SK-N-SH (cell line): ENCODE measurements around the gene OR13J1. TPM values are rescaled to one million over a fixed set of nuclear protein-coding genes. Genes with fewer than 3 reads are reported as not detected.

Experiments used
- CTCF ChIA-PET: fragments of 300-600, 350-600 bp; formaldehyde crosslinking; extraction: SDS; loops from one replicate; lab custom pipeline; 2021; lab: Yijun Ruan, JAX
- POLR2A ChIA-PET: fragments of 350-600 bp; sonication (Branson Sonifier 250); formaldehyde crosslinking; extraction: SDS; loops from one replicate; lab custom pipeline; 2020; ENCODE audit warnings: antibody characterized with exemption, inconsistent platforms; lab: Yijun Ruan, JAX
- DNase-seq: peaks from one replicate; pipeline ENCODE4 v3.0.0; 2012
- H2AFZ ChIP-seq: fragments of 200-600 bp; sonication (generic); 2 replicates; pipeline ENCODE4 v1.8.1; 2016; ENCODE audit warnings: antibody characterized with exemption, mild to moderate bottlenecking, low read depth
- H3F3A ChIP-seq: fragments of 200-600 bp; sonication (generic); replicated peaks from 2 replicates; pipeline ENCODE3; 2016; ENCODE audit warnings: antibody characterized with exemption, mild to moderate bottlenecking; ENCODE audit not compliant: insufficient read depth
- H3K27ac ChIP-seq, 2 experiments: fragments of 200-500 bp in 1 of 2; fragments of 200-600 bp in 1 of 2; sonication (Bioruptor generic) in 1 of 2; sonication (generic), shearing (Covaris generic) in 1 of 2; 2 replicates each; pipeline versions ENCODE4 v1.5.1 to v1.6.1; 2014 to 2016; ENCODE audit warnings: low read depth in 2 of 2, inconsistent platforms in 1 of 2, low read length in 1 of 2, mild to moderate bottlenecking in 1 of 2, mixed read lengths in 1 of 2
- H3K27me3 ChIP-seq: fragments of 200-600 bp; sonication (generic), shearing (Covaris generic); 2 replicates; pipeline ENCODE4 v1.6.1; 2016; ENCODE audit warnings: mixed run types; ENCODE audit not compliant: insufficient read depth
- H3K36me3 ChIP-seq, 2 experiments: fragments of 200-500 bp in 1 of 2; fragments of 200-600 bp in 1 of 2; sonication (Bioruptor generic) in 1 of 2; sonication (generic) in 1 of 2; replicated peaks in 1 of 2; 2 replicates each; pipeline versions ENCODE3 to v1.5.1; 2014 to 2016; ENCODE audit warnings: low read length in 1 of 2, mild to moderate bottlenecking in 1 of 2; ENCODE audit not compliant: insufficient read depth in 2 of 2, control insufficient read depth in 1 of 2
- H3K4me1 ChIP-seq, 2 experiments: fragments of 200-500 bp in 1 of 2; fragments of 200-600 bp in 1 of 2; sonication (Bioruptor generic) in 1 of 2; sonication (generic), shearing (Covaris generic) in 1 of 2; 2 replicates each; pipeline versions ENCODE4 v1.5.1 to v1.6.1; 2014 to 2016; ENCODE audit warnings: low read depth in 1 of 2, low read length in 1 of 2, mixed run types in 1 of 2; ENCODE audit not compliant: insufficient read depth in 2 of 2, control insufficient read depth in 1 of 2
- H3K4me2 ChIP-seq: fragments of 200-600 bp; sonication (generic), shearing (Covaris generic); 2 replicates; pipeline ENCODE4 v1.6.1; 2017; ENCODE audit warnings: mixed run types
- H3K4me3 ChIP-seq, 2 experiments: fragments of 200-500 bp in 1 of 2; fragments of 200-600 bp in 1 of 2; sonication (Bioruptor generic) in 1 of 2; sonication (generic), shearing (Covaris generic) in 1 of 2; 2 replicates each; pipeline versions ENCODE4 v1.5.1 to v1.8.1; 2014 to 2016; ENCODE audit warnings: low read depth in 2 of 2, inconsistent platforms in 1 of 2, low read length in 1 of 2, mild to moderate bottlenecking in 1 of 2, mixed read lengths in 1 of 2, moderate library complexity in 1 of 2
- H3K79me2 ChIP-seq: fragments of 200-600 bp; sonication (generic); 2 replicates; pipeline ENCODE4 v1.8.1; 2017; ENCODE audit warnings: mild to moderate bottlenecking; ENCODE audit not compliant: insufficient read depth
- H3K9ac ChIP-seq: fragments of 200-600 bp; sonication (generic); 2 replicates; pipeline ENCODE4 v1.6.1; 2017; ENCODE audit warnings: mixed run types
- H3K9me2 ChIP-seq: fragments of 200-600 bp; sonication (generic); 2 replicates; pipeline ENCODE4 v1.6.1; 2017; ENCODE audit warnings: mixed run types
- H3K9me3 ChIP-seq: fragments of 200-600 bp; sonication (generic); 2 replicates; pipeline ENCODE4 v1.6.1; 2017; ENCODE audit warnings: mixed run types, mild to moderate bottlenecking, moderate library complexity
- H4K20me1 ChIP-seq: fragments of 200-600 bp; sonication (generic); 2 replicates; pipeline ENCODE4 v1.6.1; 2017; ENCODE audit warnings: mild to moderate bottlenecking, mixed run types; ENCODE audit not compliant: insufficient read depth
- ELF1 ChIP-seq: IDR thresholded peaks from 2 replicates; pipeline ENCODE4 v1.4.0; 2012
- FOSL2 ChIP-seq: IDR thresholded peaks from 2 replicates; pipeline ENCODE4 v1.4.0; 2012; ENCODE audit warnings: low read depth, mild to moderate bottlenecking, moderate library complexity, borderline replicate concordance
- GABPA ChIP-seq: IDR thresholded peaks from 2 replicates; pipeline ENCODE4 v1.4.0; 2012; ENCODE audit warnings: low read depth, mild to moderate bottlenecking
- NFIC ChIP-seq: IDR thresholded peaks from 2 replicates; pipeline ENCODE4 v1.4.0; 2012; ENCODE audit warnings: borderline replicate concordance
- NRF1 ChIP-seq: IDR thresholded peaks from 2 replicates; pipeline ENCODE4 v1.6.1; 2012; ENCODE audit warnings: low read depth, mild to moderate bottlenecking, low read length
- POLR2AphosphoS5 ChIP-seq: IDR thresholded peaks from 2 replicates; pipeline ENCODE4 v1.6.1; 2012; ENCODE audit warnings: low read depth, low read length
- RAD21 ChIP-seq: IDR thresholded peaks from 2 replicates; pipeline ENCODE4 v1.6.1; 2012; ENCODE audit warnings: mild to moderate bottlenecking, low read length
- SIN3A ChIP-seq: IDR thresholded peaks from 2 replicates; pipeline ENCODE4 v1.6.1; 2012; ENCODE audit warnings: low read depth, mild to moderate bottlenecking, low read length, moderate library complexity, borderline replicate concordance
- TAF1 ChIP-seq: IDR thresholded peaks from 2 replicates; pipeline ENCODE4 v1.6.1; 2012; ENCODE audit warnings: low read depth, mild to moderate bottlenecking, low read length, moderate library complexity, borderline replicate concordance
- YY1 ChIP-seq: IDR thresholded peaks from 2 replicates; pipeline ENCODE4 v1.4.0; 2012; ENCODE audit warnings: low read depth, mild to moderate bottlenecking
- WGBS: methylation state at CpG from one replicate; pipeline ENCODE4 v1.1.6; 2017; ENCODE audit warnings: low lambda C conversion rate; 5-methylcytosine and 5-hydroxymethylcytosine counted together
- polyA plus RNA-seq, 3 experiments: library from polyadenylated mRNA; depleted of rRNA; stranded (reverse); fragments of >200 nt; gene quantifications; 2 replicates each; pipeline ENCODE4 v1.2.3, GENCODE V29; 2012
- TF ChIP-seq, protein P1 (sequence below): IDR thresholded peaks from 2 replicates; pipeline ENCODE4 v1.4.0; 2012; ENCODE audit warnings: low read depth, borderline replicate concordance
- TF ChIP-seq, protein P2 (sequence below): IDR thresholded peaks from 2 replicates; pipeline ENCODE4 v1.4.0; 2012; ENCODE audit warnings: low read depth
- TF ChIP-seq, protein P3 (sequence below): fragments of 200-600 bp; sonication (generic); IDR thresholded peaks from 2 replicates; pipeline ENCODE4 v1.6.1; 2017; ENCODE audit warnings: antibody characterized with exemption, mild to moderate bottlenecking, moderate library complexity

OR13J1 gene
- polyA plus RNA-seq, 1 of the 3 experiments (the other 2 are of a cell fraction), result not detected

GRCh38 chr9:35840881-35841644 is 29.1 kb downstream of the OR13J1 start (continued):
- TF ChIP-seq, protein P1, sequence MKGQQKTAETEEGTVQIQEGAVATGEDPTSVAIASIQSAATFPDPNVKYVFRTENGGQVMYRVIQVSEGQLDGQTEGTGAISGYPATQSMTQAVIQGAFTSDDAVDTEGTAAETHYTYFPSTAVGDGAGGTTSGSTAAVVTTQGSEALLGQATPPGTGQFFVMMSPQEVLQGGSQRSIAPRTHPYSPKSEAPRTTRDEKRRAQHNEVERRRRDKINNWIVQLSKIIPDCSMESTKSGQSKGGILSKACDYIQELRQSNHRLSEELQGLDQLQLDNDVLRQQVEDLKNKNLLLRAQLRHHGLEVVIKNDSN, result no peak
- TF ChIP-seq RAD21 (no peak), YY1 (no peak), TAF1 (no peak), FOSL2 (no peak), SIN3A (no peak), ELF1 (no peak), NRF1 (no peak)
- TF ChIP-seq, protein P2, sequence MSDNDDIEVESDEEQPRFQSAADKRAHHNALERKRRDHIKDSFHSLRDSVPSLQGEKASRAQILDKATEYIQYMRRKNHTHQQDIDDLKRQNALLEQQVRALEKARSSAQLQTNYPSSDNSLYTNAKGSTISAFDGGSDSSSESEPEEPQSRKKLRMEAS, result no peak
- TF ChIP-seq, protein P3, sequence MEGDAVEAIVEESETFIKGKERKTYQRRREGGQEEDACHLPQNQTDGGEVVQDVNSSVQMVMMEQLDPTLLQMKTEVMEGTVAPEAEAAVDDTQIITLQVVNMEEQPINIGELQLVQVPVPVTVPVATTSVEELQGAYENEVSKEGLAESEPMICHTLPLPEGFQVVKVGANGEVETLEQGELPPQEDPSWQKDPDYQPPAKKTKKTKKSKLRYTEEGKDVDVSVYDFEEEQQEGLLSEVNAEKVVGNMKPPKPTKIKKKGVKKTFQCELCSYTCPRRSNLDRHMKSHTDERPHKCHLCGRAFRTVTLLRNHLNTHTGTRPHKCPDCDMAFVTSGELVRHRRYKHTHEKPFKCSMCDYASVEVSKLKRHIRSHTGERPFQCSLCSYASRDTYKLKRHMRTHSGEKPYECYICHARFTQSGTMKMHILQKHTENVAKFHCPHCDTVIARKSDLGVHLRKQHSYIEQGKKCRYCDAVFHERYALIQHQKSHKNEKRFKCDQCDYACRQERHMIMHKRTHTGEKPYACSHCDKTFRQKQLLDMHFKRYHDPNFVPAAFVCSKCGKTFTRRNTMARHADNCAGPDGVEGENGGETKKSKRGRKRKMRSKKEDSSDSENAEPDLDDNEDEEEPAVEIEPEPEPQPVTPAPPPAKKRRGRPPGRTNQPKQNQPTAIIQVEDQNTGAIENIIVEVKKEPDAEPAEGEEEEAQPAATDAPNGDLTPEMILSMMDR, result no peak
- TF ChIP-seq, all 33 proteins: peak for 0

GRCh38 chr9:35839926-35840325 is 30.3 kb downstream of the OR13J1 start:
- Histone ChIP-seq H3K4me2 (no peak overlapping the region), H3K9me3 (no peaks in the 10 kb centered on the region), H3K4me3 (no peak overlapping the region), H3K27me3 (no peaks in the 10 kb centered on the region), H3K36me3 (no peaks in the 10 kb centered on the region), H3K4me1 (peaks cover 0 to 5% of the 10 kb centered on the region in 2 experiments; a peak in 3 of 4 replicates), H3K9ac (no peak overlapping the region), H3K9me2 (no peaks in the 10 kb centered on the region), H2AFZ (no peak overlapping the region), H3F3A (no peaks in the 10 kb centered on the region), H4K20me1 (no peaks in the 10 kb centered on the region), H3K27ac (no peak overlapping the region), H3K79me2 (no peaks in the 10 kb centered on the region)
- no peak for DNase-seq
- no peak for TF ChIP-seq NFIC
- TF ChIP-seq, protein P2, result no peak
- no peak for TF ChIP-seq GABPA
- no peak for TF ChIP-seq SIN3A
- no peak for TF ChIP-seq POLR2AphosphoS5
- WGBS, result 84% methylated on average over 4 of the region's 5 CpGs
- ChIA-PET POLR2A (no interaction called here), CTCF (interaction anchor here (0.8 to 2.8 kb wide), 2 partner anchors 14 to 42 kb away, joined by 3 to 12 read pairs; no protein-coding TSS in a partner anchor)
